A673 (cell line): ENCODE measurements around the gene DSCAML1. TPM values are rescaled to one million over a fixed set of nuclear protein-coding genes. Genes with fewer than 3 reads are reported as not detected.

Experiments used
- BruUV-seq: library from RNA; stranded (reverse); fragments of 400-500 nt; replicated peaks from 2 replicates; lab custom pipeline; 2021; lab: Mats Ljungman, UMichigan
- CTCF ChIA-PET: fragments of 300-600 bp; sonication (Branson Sonifier 250); formaldehyde crosslinking; loops from one replicate; lab custom pipeline; 2022; ENCODE audit warnings: antibody characterized with exemption; lab: Charles Lee
- POLR2A ChIA-PET: fragments of 300-600 bp; sonication (Branson Sonifier 250); formaldehyde crosslinking; loops from one replicate; lab custom pipeline; 2022; ENCODE audit warnings: antibody characterized with exemption; ENCODE audit not compliant: low non-redundant PET; lab: Charles Lee
- DNase-seq: peaks from one replicate; pipeline ENCODE4 v3.0.0-alpha.2; 2015; ENCODE audit warnings: low spot score
- H3K27ac ChIP-seq: fragments of 200-600 bp; sonication (generic); 2 replicates; pipeline ENCODE4 v1.5.1; 2016; ENCODE audit warnings: mixed run types, low read depth, mild to moderate bottlenecking, mixed read lengths, antibody characterized with exemption, low read length; ENCODE audit not compliant: poor library complexity, severe bottlenecking
- H3K27me3 ChIP-seq: fragments of 200-600 bp; sonication (generic); replicated peaks from 2 replicates; pipeline ENCODE4 v1.6.1; 2017; ENCODE audit warnings: mixed run types, low read depth, mild to moderate bottlenecking, mixed read lengths, antibody characterized with exemption, low read length; ENCODE audit not compliant: insufficient read depth, poor library complexity
- H3K36me3 ChIP-seq: fragments of 200-600 bp; sonication (generic); 2 replicates; pipeline ENCODE4 v1.6.1; 2016; ENCODE audit warnings: mixed run types, mild to moderate bottlenecking, mixed read lengths, antibody characterized with exemption, low read length; ENCODE audit not compliant: insufficient read depth, poor library complexity, severe bottlenecking
- H3K4me1 ChIP-seq: fragments of 200-600 bp; sonication (generic); 2 replicates; pipeline ENCODE4 v1.6.1; 2017; ENCODE audit warnings: mixed run types, mild to moderate bottlenecking, mixed read lengths, antibody characterized with exemption, low read length; ENCODE audit not compliant: insufficient read depth, poor library complexity, severe bottlenecking
- H3K4me3 ChIP-seq: fragments of 200-600 bp; sonication (generic); 2 replicates; pipeline ENCODE4 v1.5.1; 2016; ENCODE audit warnings: low read depth, mixed run types, mild to moderate bottlenecking, mixed read lengths, low read length; ENCODE audit not compliant: poor library complexity, severe bottlenecking
- H3K9me3 ChIP-seq: fragments of 200-600 bp; sonication (generic); 2 replicates; pipeline ENCODE4 v1.6.1; 2016; ENCODE audit warnings: mixed run types, low read depth, mild to moderate bottlenecking, mixed read lengths, antibody characterized with exemption, low read length; ENCODE audit not compliant: poor library complexity, severe bottlenecking
- CTCF ChIP-seq: fragments of 300-800, 200-600 bp; sonication (generic); conservative IDR thresholded peaks from 2 replicates; pipeline ENCODE4 v1.5.1; 2017; ENCODE audit warnings: low read depth, mild to moderate bottlenecking, antibody characterized with exemption, low read length, moderate library complexity, mixed read lengths
- EZH2 ChIP-seq: fragments of 200-600 bp; sonication (generic); IDR thresholded peaks from 2 replicates; pipeline ENCODE4 v1.6.1; 2017; ENCODE audit warnings: borderline replicate concordance, low read depth, mild to moderate bottlenecking, mixed read lengths, antibody characterized with exemption, low read length; ENCODE audit not compliant: poor library complexity, severe bottlenecking
- intact Hi-C: fragments of 100-400 bp; cut with micrococcal nuclease; formaldehyde crosslinking; loops from one replicate; pipeline ENCODE4 v1.10.0; 2022; ENCODE audit not compliant: unreplicated experiment
- total RNA-seq: library from RNA; stranded (reverse); gene quantifications from 2 replicates; pipeline ENCODE4 v1.2.3, GENCODE V29; 2021

Gene DSCAML1
- total RNA-seq, 1 experiment from 2014 or later = not detected

GRCh38 chr11:117580866-117581265 lies 216.2 kb downstream of the DSCAML1 start:
- no peaks in the 10 kb centered on the region for H3K9me3 ChIP-seq
- no peaks in the 10 kb centered on the region for H3K27me3 ChIP-seq
- no peaks in the 10 kb centered on the region for H3K4me1 ChIP-seq
- CTCF ChIA-PET = no interaction called here
- TF ChIP-seq CTCF (no peak), EZH2 (no peak)
- H3K27ac ChIP-seq = no peak overlapping the region
- H3K4me3 ChIP-seq = no peak overlapping the region
- DNase-seq = no peak
- POLR2A ChIA-PET = no interaction called here
- BruUV-seq = no TSS peak
- no peaks in the 10 kb centered on the region for H3K36me3 ChIP-seq
- intact Hi-C loops = no loop called here

DNA sequence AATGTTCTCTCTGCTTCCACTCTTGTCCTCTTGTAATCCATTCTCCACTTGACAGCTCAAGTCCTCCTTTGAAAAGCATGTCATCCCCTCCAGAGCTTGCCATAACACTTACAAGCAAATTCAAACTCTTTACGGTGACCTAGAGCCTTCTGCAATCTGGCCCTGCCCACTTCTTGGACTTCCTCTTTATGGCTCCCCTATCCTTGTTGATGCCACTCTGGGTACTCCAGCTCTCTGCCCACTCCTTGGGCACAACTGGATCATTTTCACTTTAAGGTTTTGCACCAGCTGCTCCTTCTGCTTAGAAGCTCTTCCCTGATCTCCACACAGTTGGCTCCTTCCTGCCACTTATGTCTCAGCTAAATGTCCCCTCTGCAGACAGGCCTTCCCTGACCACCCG lies 217.9 kb downstream of the DSCAML1 start:
- CTCF ChIA-PET = no interaction called here
- no peak for DNase-seq
- H3K4me3 ChIP-seq = no peak overlapping the region
- intact Hi-C loops = no loop called here
- H3K9me3 ChIP-seq = no peaks in the 10 kb centered on the region
- H3K27me3 ChIP-seq = no peaks in the 10 kb centered on the region
- POLR2A ChIA-PET = no interaction called here
- no peak for TF ChIP-seq CTCF
- TF ChIP-seq EZH2 = no peak
- no peaks in the 10 kb centered on the region for H3K4me1 ChIP-seq
- no TSS peak for BruUV-seq
- no peak overlapping the region for H3K27ac ChIP-seq
- no peaks in the 10 kb centered on the region for H3K36me3 ChIP-seq

- DNase-seq = no peak
- CTCF ChIA-PET = no interaction called here
Measured at GRCh38 chr11:117575856-117576255, 221.2 kb downstream of the DSCAML1 start.

More at GRCh38 chr11:117575856-117576255, 221.2 kb downstream of the DSCAML1 start:
- intact Hi-C loops = no loop called here
- Histone ChIP-seq H3K4me1 (no peaks in the 10 kb centered on the region), H3K4me3 (no peak overlapping the region), H3K36me3 (no peaks in the 10 kb centered on the region), H3K27me3 (no peaks in the 10 kb centered on the region), H3K9me3 (no peaks in the 10 kb centered on the region), H3K27ac (no peak overlapping the region)
- TF ChIP-seq EZH2 (no peak), CTCF (no peak)
- POLR2A ChIA-PET = no interaction called here
- BruUV-seq = no TSS peak
